Psoas muscle (tissue), 8 donors: Measurements from ENCODE around the gene MEIOSIN. TPM values are rescaled to one million over a fixed set of nuclear protein-coding genes. Genes with fewer than 3 reads are reported as not detected.
A peak's percentile ranks its signal among the peaks of the same experiment; 100 is the strongest.

Source experiments
- ATAC-seq, 4 donors: fragments of 200-7000 bp; cut with Tn5 transposase; one replicate each; pipeline ENCODE4 v1.9.1; 2020; ENCODE audit warnings: moderate library complexity in 3 of 4, mild to moderate bottlenecking in 2 of 4
- DNase-seq, 2 donors: peaks; one replicate each; pipeline ENCODE4 v3.0.0-alpha.2; 2020
- H3K27ac ChIP-seq: fragments of 200-600 bp; one replicate; pipeline ENCODE4 v1.8.0; 2022
- H3K27me3 ChIP-seq, 3 donors: fragments of 200-600 bp in 1 of 3; one replicate each; pipeline versions ENCODE4 v1.6.1 to v1.8.0; 2013 to 2022; ENCODE audit warnings: low read length in 2 of 3, mild to moderate bottlenecking in 2 of 3, moderate library complexity in 1 of 3; ENCODE audit not compliant: insufficient read depth in 3 of 3
- H3K36me3 ChIP-seq, 2 donors: fragments of 200-600 bp in 1 of 2; one replicate each; pipeline versions ENCODE4 v1.6.1 to v1.8.0; 2013 to 2022; ENCODE audit warnings: low read depth in 1 of 2, mild to moderate bottlenecking in 1 of 2, moderate library complexity in 1 of 2; ENCODE audit not compliant: insufficient read depth in 1 of 2
- H3K4me1 ChIP-seq: fragments of 200-600 bp; one replicate; pipeline ENCODE4 v1.8.0; 2022
- H3K4me3 ChIP-seq: fragments of 200-600 bp; one replicate; pipeline ENCODE4 v1.8.0; 2022; ENCODE audit warnings: mild to moderate bottlenecking
- H3K9me3 ChIP-seq: fragments of 200-600 bp; one replicate; pipeline ENCODE4 v1.8.0; 2022
- WGBS, 3 donors: extraction: QIAGEN DNeasy Blood & Tissue Kit; methylation state at CpG; one replicate each; pipeline versions ENCODE4 v1.1.6 to v1.1.7; 2013; 5-methylcytosine and 5-hydroxymethylcytosine counted together
- intact Hi-C, 2 donors: fragments of 100-400 bp; cut with DNase I; formaldehyde crosslinking; loops; one replicate each; pipeline versions ENCODE4 v1.11.0 to v1.14.2; 2022
- polyA plus RNA-seq, 3 donors: library from polyadenylated mRNA; stranded (reverse); fragments of 200-250 nt; gene quantifications; one replicate each; pipeline ENCODE4 v1.2.3, GENCODE V29; 2013
- total RNA-seq, 4 donors: library from RNA; stranded (reverse); fragmentation: NEBNext Ultra II Directional in 2 of 4; extraction: Animal tissue kit (Norgen Biotek cat#: 25700) in 2 of 4; gene quantifications; one replicate each; pipeline versions ENCODE4 v1.2.1 to v1.2.4, GENCODE V29; 2021 to 2023
- TF ChIP-seq, protein P1 (sequence below): fragments of 200-600 bp; IDR thresholded peaks from one replicate; pipeline ENCODE4 v1.8.0; 2022; ENCODE audit warnings: antibody characterized with exemption
- donor health status: healthy with polysubstance abuse.
- donor health status: DM: no; HTN: no; CAD: no; lungs with moderate emphysema.
- donor health status: Bipolar disorder and iron deficiency.
- donor health status: healthy.
- donor health status: DM: yes; HTN: yes; CAD: no.
- donor health status: DM: no; HTN: no; CAD: no.
- donor health status: DM: no; HTN: no; CAD: no.
- donor health status: DM: yes; HTN: yes; CAD: no.

Gene MEIOSIN
- total and polyA plus RNA-seq, 7 donors = 0.01 TPM; not detected in 6

DNA sequence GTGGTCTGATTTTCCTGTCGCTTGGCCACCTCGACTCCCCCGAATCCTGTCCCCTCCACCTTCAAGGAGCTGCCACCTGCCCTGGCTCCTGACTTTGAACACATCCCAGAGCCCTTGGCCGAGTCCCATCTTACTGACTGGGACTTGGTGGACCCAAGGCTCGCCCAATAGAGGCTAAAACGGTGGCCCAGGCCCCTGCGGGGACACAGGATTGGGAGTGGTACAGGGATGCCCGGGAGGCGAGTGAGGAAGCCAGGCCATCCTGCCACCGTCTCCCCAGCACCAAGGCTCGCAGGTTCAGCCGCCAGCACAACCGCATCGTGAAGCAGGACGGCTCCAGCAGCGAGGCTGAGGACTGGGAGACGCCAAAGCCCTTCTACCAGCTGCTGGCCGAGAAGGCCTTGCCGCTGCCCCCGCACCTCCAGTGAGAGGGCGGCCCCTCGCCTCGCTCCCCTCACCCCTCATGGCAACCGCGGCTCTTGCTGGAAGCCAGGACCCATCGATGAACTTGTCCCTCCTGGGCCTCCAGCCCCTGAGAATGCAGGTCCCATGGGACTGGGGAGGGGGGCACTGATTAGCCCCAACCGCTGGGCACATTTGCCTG, 30.6 kb downstream of the MEIOSIN start:
- H3K36me3 ChIP-seq = peaks cover 0 to 6% of the 10 kb centered on the region in 2 donors
- DNase-seq (no peak), ATAC-seq (no peak)
- peaks cover 34% of the 10 kb centered on the region for H3K4me1 ChIP-seq
- 40 to 52% (median 45%) methylated on average over 27 of the region's 27 CpGs for WGBS, 3 donors
- TF ChIP-seq, protein P1, sequence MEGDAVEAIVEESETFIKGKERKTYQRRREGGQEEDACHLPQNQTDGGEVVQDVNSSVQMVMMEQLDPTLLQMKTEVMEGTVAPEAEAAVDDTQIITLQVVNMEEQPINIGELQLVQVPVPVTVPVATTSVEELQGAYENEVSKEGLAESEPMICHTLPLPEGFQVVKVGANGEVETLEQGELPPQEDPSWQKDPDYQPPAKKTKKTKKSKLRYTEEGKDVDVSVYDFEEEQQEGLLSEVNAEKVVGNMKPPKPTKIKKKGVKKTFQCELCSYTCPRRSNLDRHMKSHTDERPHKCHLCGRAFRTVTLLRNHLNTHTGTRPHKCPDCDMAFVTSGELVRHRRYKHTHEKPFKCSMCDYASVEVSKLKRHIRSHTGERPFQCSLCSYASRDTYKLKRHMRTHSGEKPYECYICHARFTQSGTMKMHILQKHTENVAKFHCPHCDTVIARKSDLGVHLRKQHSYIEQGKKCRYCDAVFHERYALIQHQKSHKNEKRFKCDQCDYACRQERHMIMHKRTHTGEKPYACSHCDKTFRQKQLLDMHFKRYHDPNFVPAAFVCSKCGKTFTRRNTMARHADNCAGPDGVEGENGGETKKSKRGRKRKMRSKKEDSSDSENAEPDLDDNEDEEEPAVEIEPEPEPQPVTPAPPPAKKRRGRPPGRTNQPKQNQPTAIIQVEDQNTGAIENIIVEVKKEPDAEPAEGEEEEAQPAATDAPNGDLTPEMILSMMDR = no peak
- H3K4me3 ChIP-seq = no peak overlapping the region
- H3K9me3 ChIP-seq = no peaks in the 10 kb centered on the region
- H3K27me3 ChIP-seq = no peaks in the 10 kb centered on the region
- H3K27ac ChIP-seq = no peak overlapping the region
- intact Hi-C loops = no loop called here

DNA sequence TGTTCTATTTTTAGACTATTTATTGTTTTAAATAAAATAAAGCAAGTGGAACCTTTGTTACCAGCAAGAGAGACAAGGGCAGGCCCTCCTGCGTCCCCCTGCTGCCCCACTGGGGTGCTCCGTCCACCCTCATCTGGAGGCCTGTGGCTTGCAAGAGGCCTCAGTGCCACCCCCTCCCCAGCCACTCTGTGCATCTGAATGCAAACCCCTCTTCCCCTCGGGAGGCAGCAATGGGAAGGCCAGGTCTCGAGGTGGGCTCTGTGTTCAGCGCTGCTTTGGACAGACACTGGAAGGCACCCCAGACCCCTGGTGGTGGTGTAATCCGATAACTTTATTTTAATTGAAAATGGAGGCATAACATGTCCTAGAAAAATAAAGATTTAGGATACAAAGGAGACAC, 31.2 kb downstream of the MEIOSIN start:
- Histone ChIP-seq H3K36me3 (peaks cover 0 to 6% of the 10 kb centered on the region in 2 donors), H3K9me3 (no peaks in the 10 kb centered on the region), H3K27ac (peak overlapping the region; percentile 30), H3K4me1 (peaks cover 34% of the 10 kb centered on the region), H3K27me3 (no peaks in the 10 kb centered on the region), H3K4me3 (peak overlapping the region; percentile 4)
- ATAC-seq (no peak), DNase-seq (no peak)
- TF ChIP-seq, protein P1 = no peak
- 57 to 71% (median 69%) methylated on average over 6 of the region's 6 CpGs for WGBS, 3 donors
- intact Hi-C loops = no loop called here

DNA sequence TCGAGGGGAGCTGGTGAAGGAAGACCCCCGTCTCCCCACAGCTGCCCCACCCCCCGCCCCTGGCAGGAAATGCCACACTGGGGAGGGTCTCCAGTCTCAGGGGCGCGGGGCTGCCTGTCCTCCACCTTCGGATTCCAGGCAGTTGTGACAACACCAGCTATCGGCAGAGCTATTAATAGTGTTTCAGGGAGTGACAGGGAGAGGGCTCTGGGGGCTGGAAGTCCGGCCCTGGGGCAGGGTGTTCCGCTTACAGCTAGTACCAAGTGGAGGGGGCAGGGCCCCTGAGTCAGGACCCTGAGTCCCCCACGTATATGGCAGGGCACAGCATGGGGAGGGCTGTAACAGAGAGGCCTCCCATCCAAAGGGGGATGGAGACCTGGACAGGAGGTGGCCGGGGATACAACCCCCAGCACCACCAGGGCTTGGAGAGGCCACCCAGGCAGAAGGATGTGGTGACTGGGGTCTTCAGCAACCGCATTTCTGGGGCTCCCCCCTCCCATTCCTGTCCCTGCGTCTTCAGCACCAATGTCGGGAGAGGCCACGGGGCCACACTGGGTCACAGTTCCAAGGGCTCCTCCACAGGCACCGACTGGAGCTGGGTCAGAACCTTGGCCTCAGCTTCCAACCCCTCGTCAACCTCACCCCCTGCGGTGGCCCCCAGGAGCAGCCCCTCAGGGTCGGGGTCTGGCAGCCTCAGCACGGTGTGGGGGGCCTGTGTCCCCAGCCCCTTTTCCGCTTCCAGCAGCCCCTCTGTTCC, 31.9 kb downstream of the MEIOSIN start:
- DNase-seq = no peak
- intact Hi-C loops = loop anchor here in 1 of 2 donors (5.0 kb wide), 1 partner anchor 33 kb away; the partner anchor contains the start of genes FBXO46 and MEIOSIN
- Histone ChIP-seq H3K27me3 (no peaks in the 10 kb centered on the region), H3K4me3 (peak overlapping the region; percentile 4), H3K36me3 (peaks cover 0 to 6% of the 10 kb centered on the region in 2 donors), H3K4me1 (peaks cover 34% of the 10 kb centered on the region), H3K9me3 (no peaks in the 10 kb centered on the region), H3K27ac (peak overlapping the region; percentile 30)
- TF ChIP-seq, protein P1 = no peak
- WGBS, 3 donors = 53 to 63% (median 53%) methylated on average over 20 to 21 of the region's 21 CpGs
- no peak for ATAC-seq

DNA sequence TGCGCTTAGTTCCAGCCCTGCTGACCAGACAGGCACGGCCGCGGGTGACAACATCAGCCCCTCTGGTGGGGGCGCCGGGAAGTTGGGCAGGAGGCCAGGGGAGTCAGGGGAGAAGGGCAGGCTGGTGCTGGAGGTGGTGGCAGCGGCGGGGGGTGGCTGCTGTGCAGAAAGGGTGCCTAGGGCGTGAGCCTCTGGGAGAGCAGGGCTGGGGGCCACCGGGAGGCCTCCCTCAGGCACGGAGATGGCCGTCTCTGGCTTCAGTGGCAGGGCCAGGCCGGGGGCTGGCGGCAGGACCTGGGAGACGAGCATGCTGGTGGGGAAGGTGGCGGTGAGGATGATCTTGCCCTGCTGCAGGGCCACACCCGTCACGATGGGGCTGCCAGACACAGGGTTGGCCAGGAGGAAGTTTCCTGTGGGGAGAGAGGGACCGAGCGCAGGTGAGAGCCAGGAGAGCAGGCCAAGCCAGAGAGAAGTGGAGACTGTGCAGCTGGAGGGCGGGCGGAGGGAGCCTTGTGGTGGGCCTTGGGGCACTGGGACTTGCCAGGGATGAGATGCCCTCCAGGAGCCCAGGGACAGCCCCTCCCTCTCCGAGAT, 32.6 kb downstream of the MEIOSIN start:
- Histone ChIP-seq H3K9me3 (no peaks in the 10 kb centered on the region), H3K4me1 (peaks cover 34% of the 10 kb centered on the region), H3K27me3 (no peaks in the 10 kb centered on the region), H3K27ac (peak overlapping the region; percentile 95), H3K36me3 (peaks cover 0 to 6% of the 10 kb centered on the region in 2 donors), H3K4me3 (peak overlapping the region; percentile 87)
- DNase-seq (no peak), ATAC-seq (no peak)
- TF ChIP-seq, protein P1 = no peak
- 77 to 81% (median 78%) methylated on average over 22 to 23 of the region's 23 CpGs for WGBS, 3 donors
- intact Hi-C loops = loop anchor here in 1 of 2 donors (2.0 to 5.0 kb wide), 2 partner anchors 33 to 45 kb away; partner anchors contain the start of genes FBXO46 and MEIOSIN
